Left lung (tissue), 10 donors: Measurements from ENCODE around the gene AMER3. TPM values are rescaled to one million over a fixed set of nuclear protein-coding genes. Genes with fewer than 3 reads are reported as not detected.
A peak's percentile ranks its signal among the peaks of the same experiment; 100 is the strongest.

Experiments
- ATAC-seq: fragments of 200-7000 bp; cut with Tn5 transposase; one replicate; pipeline ENCODE4 v1.9.1; 2020; ENCODE audit warnings: moderate library complexity
- DNase-seq, 4 donors: peaks; one replicate each; pipeline ENCODE4 v3.0.0-alpha.2; 2013 to 2020
- H3K27ac ChIP-seq, 2 donors: fragments of 200-600 bp; sonication (generic) in 1 of 2; one replicate each; pipeline versions ENCODE4 v1.5.0 to v1.8.0; 2020 to 2021
- H3K27me3 ChIP-seq, 2 donors: fragments of 200-600 bp; sonication (generic) in 1 of 2; one replicate each; pipeline versions ENCODE4 v1.5.0 to v1.8.0; 2020 to 2021
- H3K36me3 ChIP-seq, 2 donors: fragments of 200-600 bp; sonication (generic) in 1 of 2; one replicate each; pipeline versions ENCODE4 v1.5.0 to v1.8.0; 2020 to 2021
- H3K4me1 ChIP-seq, 2 donors: fragments of 200-600 bp; one replicate each; pipeline ENCODE4 v1.8.0; 2021
- H3K4me3 ChIP-seq, 2 donors: fragments of 200-600 bp; sonication (generic) in 1 of 2; one replicate each; pipeline versions ENCODE4 v1.5.0 to v1.8.0; 2020 to 2021; ENCODE audit warnings: mild to moderate bottlenecking in 1 of 2
- H3K9me3 ChIP-seq, 2 donors: fragments of 200-600 bp; sonication (generic) in 1 of 2; one replicate each; pipeline versions ENCODE4 v1.5.0 to v1.8.0; 2020 to 2021
- intact Hi-C, 2 donors: fragments of 100-400 bp; cut with DNase I; formaldehyde crosslinking; loops; one replicate each; pipeline versions ENCODE4 v1.11.2 to v1.14.2; 2022
- polyA plus RNA-seq, 6 donors: library from polyadenylated mRNA; unstranded; fragments of 120-200 nt; gene quantifications; one replicate each; pipeline ENCODE4 v1.2.1, GENCODE V29; 2013; ENCODE audit not compliant: insufficient read length in 6 of 6
- total RNA-seq, 2 donors: library from RNA; stranded (reverse); fragmentation: NEBNext Ultra II Directional; extraction: Animal tissue kit (Norgen Biotek cat#: 25700); gene quantifications; one replicate each; pipeline ENCODE4 v1.2.1, GENCODE V29; 2021
- TF ChIP-seq, protein P1 (sequence below), 2 donors: fragments of 200-600 bp; sonication (generic) in 1 of 2; IDR thresholded peaks; one replicate each; pipeline versions ENCODE4 v1.5.0 to v1.8.0; 2021; ENCODE audit warnings: antibody characterized with exemption in 2 of 2
- donor health status: DM: no; HTN: yes; CAD: no.
- donor health status: DM: no; HTN: no; CAD: no.

The AMER3 gene
- total and polyA plus RNA-seq, 8 donors, result 0.04 to 0.15 (median 0.09) TPM; not detected in 3

DNA sequence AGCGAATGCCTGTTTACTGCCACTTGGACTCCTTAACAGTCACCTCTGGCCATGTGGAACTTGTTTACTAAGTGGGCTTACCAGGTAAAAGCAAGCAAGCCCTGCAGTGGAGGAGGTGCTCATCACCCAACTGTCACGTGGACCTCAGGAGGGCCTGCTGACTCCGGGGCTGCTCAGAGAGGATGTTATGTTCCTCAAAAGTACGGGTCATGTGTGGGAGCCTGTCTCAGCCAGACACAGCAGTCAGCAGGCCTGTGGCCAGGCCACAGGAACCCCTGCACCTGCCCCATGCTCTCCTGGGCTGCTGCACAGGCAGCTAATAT is 36.2 kb downstream of the AMER3 start:
- H3K27me3 ChIP-seq, result peaks cover 0 to 13% of the 10 kb centered on the region in 2 donors
- no peaks in the 10 kb centered on the region for H3K36me3 ChIP-seq
- no peak overlapping the region for H3K4me3 ChIP-seq
- intact Hi-C loops, result no loop called here
- H3K9me3 ChIP-seq, result no peaks in the 10 kb centered on the region
- H3K27ac ChIP-seq, result no peak overlapping the region
- ATAC-seq (peak; percentile 62), DNase-seq (no peak)
- H3K4me1 ChIP-seq, result no peaks in the 10 kb centered on the region
- TF ChIP-seq, protein P1, sequence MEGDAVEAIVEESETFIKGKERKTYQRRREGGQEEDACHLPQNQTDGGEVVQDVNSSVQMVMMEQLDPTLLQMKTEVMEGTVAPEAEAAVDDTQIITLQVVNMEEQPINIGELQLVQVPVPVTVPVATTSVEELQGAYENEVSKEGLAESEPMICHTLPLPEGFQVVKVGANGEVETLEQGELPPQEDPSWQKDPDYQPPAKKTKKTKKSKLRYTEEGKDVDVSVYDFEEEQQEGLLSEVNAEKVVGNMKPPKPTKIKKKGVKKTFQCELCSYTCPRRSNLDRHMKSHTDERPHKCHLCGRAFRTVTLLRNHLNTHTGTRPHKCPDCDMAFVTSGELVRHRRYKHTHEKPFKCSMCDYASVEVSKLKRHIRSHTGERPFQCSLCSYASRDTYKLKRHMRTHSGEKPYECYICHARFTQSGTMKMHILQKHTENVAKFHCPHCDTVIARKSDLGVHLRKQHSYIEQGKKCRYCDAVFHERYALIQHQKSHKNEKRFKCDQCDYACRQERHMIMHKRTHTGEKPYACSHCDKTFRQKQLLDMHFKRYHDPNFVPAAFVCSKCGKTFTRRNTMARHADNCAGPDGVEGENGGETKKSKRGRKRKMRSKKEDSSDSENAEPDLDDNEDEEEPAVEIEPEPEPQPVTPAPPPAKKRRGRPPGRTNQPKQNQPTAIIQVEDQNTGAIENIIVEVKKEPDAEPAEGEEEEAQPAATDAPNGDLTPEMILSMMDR (IDR thresholded peaks at IDR 0.05), result no peak

DNA sequence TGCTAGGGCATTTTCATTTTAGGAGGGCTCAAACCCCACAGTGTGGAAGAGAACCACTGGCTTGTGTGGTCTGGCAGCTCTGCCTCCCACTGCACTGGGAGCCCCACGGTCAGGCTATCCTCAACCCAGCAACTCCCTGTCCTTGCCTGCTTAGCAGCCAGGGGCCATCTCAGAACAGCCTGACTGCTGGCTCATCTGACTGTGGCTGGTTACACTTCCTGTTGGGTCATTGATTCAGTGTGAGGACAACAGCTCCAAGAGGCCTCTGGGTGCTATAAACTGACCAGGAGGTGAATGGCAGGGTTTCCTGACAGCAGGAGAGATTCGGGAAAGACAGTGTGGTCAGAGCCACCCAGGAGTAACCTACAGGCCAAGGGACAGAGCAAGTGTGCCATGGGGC is 40.1 kb downstream of the AMER3 start:
- H3K27ac ChIP-seq, result no peak overlapping the region
- peaks cover 6 to 12% of the 10 kb centered on the region in 2 donors for H3K4me1 ChIP-seq
- H3K9me3 ChIP-seq, result no peaks in the 10 kb centered on the region
- no peak overlapping the region for H3K4me3 ChIP-seq
- H3K27me3 ChIP-seq, result peaks cover 0 to 21% of the 10 kb centered on the region in 2 donors
- no peak for DNase-seq
- intact Hi-C loops, result loop anchor here in 1 of 2 donors (5.0 kb wide), 1 partner anchor 77 kb away; no protein-coding TSS in a partner anchor
- TF ChIP-seq, protein P1 (IDR thresholded peaks at IDR 0.05), result no peak
- H3K36me3 ChIP-seq, result no peaks in the 10 kb centered on the region
- no peak for ATAC-seq

DNA sequence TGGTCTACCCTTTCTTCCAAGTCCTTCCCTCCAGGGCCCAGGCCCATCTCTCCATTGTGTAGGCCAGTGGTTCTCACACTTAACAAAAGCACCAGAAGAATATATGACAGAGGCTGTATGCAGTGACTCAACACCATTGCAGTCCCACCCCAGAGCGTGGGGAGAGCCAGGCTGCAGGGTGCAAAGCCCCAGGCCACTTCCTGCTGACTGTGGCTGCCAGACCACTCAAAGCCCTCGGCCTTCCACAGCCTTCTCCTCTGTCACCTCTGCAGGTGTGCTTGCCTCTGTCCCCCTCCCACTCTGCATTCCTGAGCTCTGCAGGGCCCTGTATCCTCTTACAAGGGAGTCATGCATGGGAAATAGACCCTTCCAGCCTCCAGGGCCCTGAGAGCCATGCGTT is 41.0 kb downstream of the AMER3 start:
- no peak for DNase-seq
- H3K36me3 ChIP-seq, result no peaks in the 10 kb centered on the region
- H3K9me3 ChIP-seq, result no peaks in the 10 kb centered on the region
- H3K27ac ChIP-seq, result no peak overlapping the region
- H3K4me3 ChIP-seq, result no peak overlapping the region
- H3K27me3 ChIP-seq, result peaks cover 0 to 24% of the 10 kb centered on the region in 2 donors
- intact Hi-C loops, result loop anchor here in 1 of 2 donors (5.0 kb wide), 1 partner anchor 76 kb away; no protein-coding TSS in a partner anchor
- H3K4me1 ChIP-seq, result peaks cover 6 to 12% of the 10 kb centered on the region in 2 donors
- TF ChIP-seq, protein P1 (IDR thresholded peaks at IDR 0.05), result no peak
- no peak for ATAC-seq

DNA sequence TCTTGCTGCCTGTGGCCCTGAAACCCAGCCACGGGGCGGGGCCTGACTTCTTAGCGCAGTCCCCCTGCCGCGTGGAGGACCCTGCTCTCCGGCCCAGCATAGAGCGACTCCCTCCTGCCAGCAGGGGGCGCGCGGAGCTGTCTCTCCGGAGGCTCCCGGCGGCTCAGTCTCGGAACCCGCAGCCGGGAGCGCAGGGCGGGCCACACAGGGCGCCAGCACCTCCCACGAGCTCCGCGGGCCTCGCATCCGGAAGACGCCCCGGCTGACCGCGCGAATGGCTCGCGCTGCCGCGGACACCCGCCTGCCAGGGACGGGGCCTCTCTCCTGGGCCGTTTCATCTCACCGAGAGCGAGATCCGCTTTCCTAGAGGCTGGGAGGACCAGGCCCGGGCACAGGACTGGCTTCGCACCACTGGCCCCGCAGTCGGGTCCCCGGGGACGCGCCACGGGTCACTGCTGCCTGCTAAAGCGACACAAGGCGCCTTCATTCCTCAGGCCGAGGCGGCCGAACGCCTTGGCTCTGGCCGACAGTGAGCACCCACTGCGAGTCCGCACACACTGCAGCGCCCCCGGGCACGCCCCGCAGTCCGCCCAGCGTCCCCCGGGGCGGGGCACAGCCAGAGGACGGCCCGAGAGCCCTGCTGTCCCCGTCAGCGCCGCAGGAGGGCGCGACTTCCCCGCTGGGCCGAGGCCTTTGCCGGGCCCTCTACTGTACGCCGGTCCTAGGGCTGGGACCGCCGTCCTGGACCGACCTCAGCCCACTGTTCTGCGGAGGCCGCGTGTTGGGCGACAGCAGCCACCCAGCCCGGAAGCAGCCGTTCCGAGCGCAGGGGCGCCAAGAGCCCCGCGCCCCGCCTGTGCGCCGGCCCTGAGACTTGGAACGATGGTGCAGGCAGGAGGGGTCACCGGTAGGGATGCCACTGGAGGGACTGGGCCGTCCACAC is 42.4 kb downstream of the AMER3 start:
- ATAC-seq (peak; percentile 99), DNase-seq (peak; percentile 89 to 98 (median 91))
- TF ChIP-seq, protein P1 (IDR thresholded peaks at IDR 0.05), result peak; percentile 77 to 91
- Histone ChIP-seq H3K36me3 (no peaks in the 10 kb centered on the region), H3K27me3 (peaks cover 0 to 27% of the 10 kb centered on the region in 2 donors), H3K4me1 (peaks cover 6 to 12% of the 10 kb centered on the region in 2 donors), H3K4me3 (peak overlapping the region; percentile 73 to 91), H3K9me3 (no peaks in the 10 kb centered on the region), H3K27ac (peak overlapping the region; percentile 86 to 87)
- intact Hi-C loops, result loop anchor here in 1 of 2 donors (5.0 kb wide), 1 partner anchor 75 kb away; no protein-coding TSS in a partner anchor
